GM19463 (cell line): ENCODE data around the gene FLII.

Experiments
- ATAC-seq: cut with Tn5 transposase; IDR thresholded peaks from one replicate; pipeline ENCODE4 v1.9.1; 2021; ENCODE audit warnings: mild to moderate bottlenecking, moderate library complexity; ENCODE audit not compliant: unreplicated experiment

Gene FLII

GRCh38 chr17:18245038-18245776 lies 13.3 kb downstream of the FLII start:
- no peak for ATAC-seq

GRCh38 chr17:18241229-18241871 lies 17.2 kb downstream of the FLII start:
- ATAC-seq = no peak

DNA sequence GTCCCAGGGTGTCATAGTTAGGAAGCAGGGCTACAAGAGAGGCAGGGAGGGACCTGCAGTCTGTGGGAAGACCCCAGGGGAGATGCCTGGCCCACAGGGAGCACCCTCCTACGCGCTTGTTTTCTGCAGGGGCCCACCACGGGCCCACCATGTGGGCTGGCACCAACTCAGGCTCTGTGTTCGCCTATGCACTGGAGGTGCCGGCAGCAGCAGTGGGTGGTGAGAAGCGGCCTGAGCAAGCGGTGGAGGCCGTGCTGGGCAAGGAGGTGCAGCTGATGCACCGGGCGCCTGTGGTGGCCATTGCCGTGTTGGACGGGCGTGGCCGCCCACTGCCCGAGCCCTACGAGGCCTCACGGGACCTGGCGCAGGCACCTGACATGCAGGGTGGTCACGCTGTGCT lies 18.1 kb downstream of the FLII start:
- ATAC-seq = no peak

DNA sequence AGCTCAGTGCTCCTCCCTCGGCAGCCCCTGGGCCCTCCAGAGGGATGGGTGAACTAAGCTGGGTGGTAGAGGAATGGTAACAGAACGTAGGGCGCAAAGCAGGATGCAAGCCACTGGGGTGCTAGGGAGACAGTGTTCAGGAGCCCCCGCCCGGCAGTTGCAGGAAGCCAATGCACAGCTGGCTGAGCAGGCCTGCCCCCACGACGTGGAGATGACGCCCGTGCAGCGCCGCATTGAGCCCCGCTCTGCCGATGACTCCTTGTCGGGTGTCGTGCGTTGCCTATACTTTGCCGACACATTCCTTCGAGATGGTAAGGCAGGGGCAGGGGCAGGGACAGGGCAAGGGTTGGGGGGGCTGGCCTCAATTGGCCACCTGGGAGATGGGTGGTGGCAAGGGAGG lies 20.2 kb downstream of the FLII start:
- ATAC-seq = no peak

DNA sequence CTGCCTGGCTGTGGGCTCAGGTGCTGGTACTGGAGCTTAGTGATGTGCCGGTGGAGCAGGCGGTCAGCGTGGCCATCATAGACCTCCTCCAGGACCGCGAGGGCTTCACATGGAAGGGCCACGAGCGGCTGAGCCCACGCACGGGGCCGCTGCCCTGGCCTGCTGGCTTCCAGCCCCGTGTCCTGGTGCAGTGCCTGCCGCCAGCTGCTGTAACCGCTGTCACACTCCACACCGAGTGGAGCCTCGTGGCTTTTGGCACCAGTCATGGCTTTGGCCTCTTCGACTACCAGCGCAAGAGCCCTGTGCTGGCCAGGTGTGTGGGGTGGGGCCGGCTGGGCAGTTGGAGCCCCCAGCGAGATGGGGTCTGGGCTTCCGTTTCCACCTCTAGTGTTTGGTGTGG lies 21.1 kb downstream of the FLII start:
- no peak for ATAC-seq

GRCh38 chr17:18236494-18236893 lies 22.0 kb downstream of the FLII start:
- ATAC-seq = no peak

DNA sequence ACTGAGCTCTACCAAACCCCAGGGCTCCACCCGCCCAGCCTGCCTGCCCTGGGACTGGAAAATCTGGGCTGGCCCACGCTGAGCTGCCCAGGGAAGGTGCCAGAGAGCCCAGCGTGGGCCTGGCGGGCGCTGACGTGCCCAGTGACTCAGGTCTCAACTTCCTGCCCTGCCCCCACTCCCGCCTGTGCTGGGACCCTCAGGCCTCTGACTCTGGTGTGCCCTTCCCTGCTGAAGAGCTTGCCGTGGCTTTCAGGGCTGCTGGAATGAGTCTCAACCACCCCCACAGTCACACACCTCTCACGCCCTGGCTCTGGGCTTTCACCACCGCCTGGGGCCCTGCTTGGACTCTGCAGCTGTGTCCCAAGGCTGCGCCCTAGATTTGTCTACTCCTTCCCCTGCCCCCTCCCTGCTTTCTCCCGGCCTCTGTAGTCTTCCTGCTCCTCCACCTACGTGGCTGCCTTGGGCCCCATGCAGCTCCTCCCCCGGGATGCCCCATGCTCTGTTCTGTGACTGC lies 22.7 kb downstream of the FLII start:
- no peak for ATAC-seq

DNA sequence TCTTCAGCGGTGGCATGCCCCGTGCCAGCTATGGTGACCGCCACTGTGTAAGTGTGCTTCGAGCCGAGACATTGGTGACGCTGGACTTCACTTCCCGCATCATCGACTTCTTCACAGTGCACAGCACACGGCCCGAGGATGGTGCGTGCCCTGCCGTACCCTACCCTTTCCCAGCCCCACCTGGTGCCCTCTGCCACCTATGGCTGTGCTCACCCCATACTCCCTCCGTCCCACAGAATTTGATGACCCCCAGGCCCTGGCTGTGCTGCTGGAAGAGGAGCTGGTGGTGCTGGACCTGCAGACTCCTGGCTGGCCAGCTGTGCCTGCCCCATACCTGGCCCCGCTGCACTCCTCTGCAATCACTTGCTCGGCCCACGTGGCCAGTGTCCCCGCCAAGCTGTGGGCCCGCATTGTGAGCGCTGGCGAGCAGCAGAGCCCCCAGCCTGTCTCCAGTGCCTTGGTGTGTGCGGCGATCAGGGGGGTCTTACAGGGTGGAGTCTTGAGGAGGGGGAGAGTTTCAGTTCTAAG lies 23.6 kb downstream of the FLII start:
- no peak for ATAC-seq

DNA sequence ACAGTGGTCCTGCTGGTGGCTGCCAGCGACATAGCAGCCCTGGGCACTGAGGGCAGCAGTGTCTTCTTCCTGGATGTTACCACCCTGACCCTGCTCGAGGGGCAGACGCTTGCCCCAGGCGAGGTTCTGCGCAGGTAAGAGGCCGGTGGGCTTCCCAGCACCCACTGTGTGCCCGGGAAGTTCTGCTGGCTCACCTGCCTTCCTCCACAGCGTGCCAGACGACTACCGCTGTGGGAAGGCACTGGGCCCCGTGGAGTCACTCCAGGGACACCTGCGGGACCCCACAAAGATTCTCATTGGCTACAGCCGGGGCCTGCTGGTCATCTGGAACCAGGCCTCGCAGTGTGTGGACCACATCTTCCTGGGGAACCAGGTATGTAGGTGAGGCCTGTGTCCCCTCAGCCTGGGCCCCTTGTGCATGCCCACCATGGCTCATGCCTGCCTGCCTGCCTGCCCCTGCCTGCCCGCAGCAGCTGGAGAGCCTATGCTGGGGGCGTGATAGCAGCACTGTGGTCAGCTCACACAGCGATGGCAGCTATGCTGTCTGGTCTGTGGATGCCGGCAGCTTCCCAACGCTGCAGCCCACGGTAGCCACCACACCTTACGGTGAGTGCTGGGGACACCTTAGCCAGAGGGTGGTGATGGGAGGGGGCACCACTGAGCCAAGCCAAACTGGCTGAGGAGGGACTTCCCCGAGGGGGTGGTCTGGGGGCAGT lies 24.6 kb downstream of the FLII start:
- no peak for ATAC-seq

DNA sequence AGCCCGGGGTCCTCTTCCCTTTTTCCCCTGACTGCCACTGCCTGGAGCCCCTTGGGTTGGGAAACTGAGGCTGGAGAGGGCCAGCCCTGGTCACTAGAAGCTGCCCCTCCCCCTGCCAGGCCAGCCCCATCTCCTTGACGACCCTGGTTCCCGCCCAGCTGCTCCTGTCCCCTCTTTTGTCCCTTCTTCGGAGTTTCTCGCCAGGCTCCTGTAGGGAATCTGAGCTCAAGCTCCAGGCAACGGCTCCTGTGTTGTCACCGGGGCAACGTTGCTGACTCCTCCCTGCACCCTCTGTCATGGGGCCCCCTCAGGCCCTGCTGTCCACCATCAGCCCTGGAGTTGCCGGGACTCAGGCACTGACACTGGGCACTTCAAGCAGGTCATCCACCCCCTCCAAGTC lies 27.4 kb downstream of the FLII start:
- no peak for ATAC-seq

DNA sequence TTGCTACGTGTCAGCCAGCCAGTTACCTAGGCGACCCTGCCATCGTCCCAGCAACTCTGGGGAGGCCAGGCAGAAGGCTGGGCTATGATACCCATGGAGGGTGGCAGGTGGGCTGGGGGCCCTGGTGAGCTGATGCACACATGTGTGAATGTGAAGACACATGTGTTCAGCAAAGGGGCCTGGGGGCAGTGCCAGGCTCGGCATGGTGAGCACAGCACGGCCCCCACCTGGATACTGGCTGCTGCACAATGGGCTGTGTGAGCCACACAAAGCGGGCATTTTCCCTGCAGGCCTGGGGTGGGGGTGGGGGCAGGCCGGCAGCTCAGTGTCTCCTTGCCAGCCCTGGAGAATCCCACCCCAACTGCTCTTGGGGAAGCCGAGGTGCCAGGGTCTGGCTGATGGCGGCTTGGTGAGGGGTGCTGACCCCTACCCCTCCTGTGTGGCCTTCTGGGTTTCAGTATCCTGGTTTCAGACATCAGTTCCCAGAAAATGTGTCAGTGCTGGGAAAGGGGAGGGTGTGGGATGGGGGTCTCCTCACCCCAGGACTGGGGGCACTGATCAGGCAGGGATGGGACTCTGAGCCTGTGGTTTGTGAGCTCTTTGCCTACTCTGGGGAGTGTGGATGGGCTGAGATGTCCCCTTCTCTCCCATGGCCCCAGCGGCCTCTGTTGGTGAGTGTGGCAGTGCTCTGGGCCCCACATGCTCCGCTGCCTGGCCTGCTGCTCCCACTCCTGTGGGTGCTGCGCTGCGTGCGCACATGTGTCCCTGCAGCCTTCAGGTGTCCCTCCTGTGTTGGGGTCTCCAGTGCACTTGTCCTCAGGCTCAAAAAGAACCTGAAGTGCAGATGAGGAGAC lies 28.0 kb downstream of the FLII start:
- ATAC-seq = no peak

GRCh38 chr17:18229771-18230170 lies 28.8 kb downstream of the FLII start:
- no peak for ATAC-seq

DNA sequence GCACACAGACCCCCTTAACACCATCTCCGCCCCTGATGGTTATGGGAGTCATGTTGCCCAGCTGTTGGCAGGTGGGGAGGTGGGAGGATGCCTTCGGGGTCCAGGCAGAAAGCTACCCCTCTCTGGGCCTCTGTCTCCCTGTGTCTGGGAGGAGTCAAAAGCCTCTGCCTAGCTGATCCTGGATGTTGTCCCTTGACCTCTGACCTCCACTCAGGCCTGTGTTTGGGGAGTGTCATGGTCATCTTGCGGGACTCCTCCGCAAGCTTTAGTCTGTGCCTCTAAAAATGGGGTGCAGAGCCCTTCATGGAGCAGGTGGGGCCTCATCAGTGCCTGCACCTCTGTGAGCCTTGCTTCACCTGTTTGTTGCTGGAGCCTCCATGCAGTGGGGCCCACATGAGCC lies 29.3 kb downstream of the FLII start:
- no peak for ATAC-seq

GRCh38 chr17:18228176-18228682 lies 30.3 kb downstream of the FLII start:
- no peak for ATAC-seq

- ATAC-seq = no peak
Measured at GRCh38 chr17:18227635-18228034, 30.9 kb downstream of the FLII start.

- no peak for ATAC-seq
Measured at GRCh38 chr17:18226284-18226945, 32.1 kb downstream of the FLII start.

GRCh38 chr17:18225642-18226283 lies 32.8 kb downstream of the FLII start:
- peak; percentile 7 for ATAC-seq

- ATAC-seq = peak; percentile 98
Measured at GRCh38 chr17:18225121-18225641, 33.4 kb downstream of the FLII start, which contains the start of gene LLGL1. LLGL1 (plus strand) TSS chr17:18225635; CDS start chr17:18225683, 48 bp downstream.
